CD4-positive, alpha-beta T cell (primary cell): Measurements from ENCODE around the gene HSPG2. TPM values are rescaled to one million over a fixed set of nuclear protein-coding genes. Genes with fewer than 3 reads are reported as not detected.

ENCODE experiments used
- ATAC-seq: fragments of 200-7000 bp; cut with Tn5 transposase; one replicate; pipeline ENCODE4 v1.10.0; 2022; ENCODE audit warnings: mild to moderate bottlenecking; ENCODE audit not compliant: poor library complexity
- CTCF ChIA-PET: fragments of 350-600 bp; sonication (Branson Sonifier 250); formaldehyde crosslinking; loops from one replicate; lab custom pipeline; 2021; ENCODE audit warnings: antibody characterized with exemption, inconsistent platforms; lab: Charles Lee
- POLR2A ChIA-PET: fragments of 350-600 bp; sonication (Branson Sonifier 250); formaldehyde crosslinking; loops from one replicate; lab custom pipeline; 2021; ENCODE audit warnings: antibody characterized with exemption, inconsistent platforms; lab: Charles Lee
- DNase-seq, 14 experiments: peaks; one replicate each; pipeline ENCODE4 v3.0.0-alpha.2; 2013 to 2020; ENCODE audit warnings: mixed read lengths in 2 of 14
- H3K27ac ChIP-seq, 2 donors: one replicate each; pipeline versions ENCODE4 v1.5.1 to v1.7.0; 2013; ENCODE audit warnings: low read length in 2 of 2, low read depth in 1 of 2, mild to moderate bottlenecking in 1 of 2
- H3K27me3 ChIP-seq, 2 experiments: 1 replicate in 1 of 2; 2 replicates in 1 of 2; pipeline versions ENCODE4 v1.6.1 to v1.7.0; 2013; ENCODE audit warnings: low read length in 2 of 2, control low read depth in 1 of 2, mild to moderate bottlenecking in 1 of 2, moderate library complexity in 1 of 2; ENCODE audit not compliant: insufficient read depth in 2 of 2, control insufficient read depth in 1 of 2
- H3K36me3 ChIP-seq: one replicate; pipeline ENCODE4 v1.6.1; 2013; ENCODE audit warnings: low read length, control low read depth; ENCODE audit not compliant: insufficient read depth
- H3K4me1 ChIP-seq: one replicate; pipeline ENCODE4 v1.6.1; 2013; ENCODE audit warnings: low read length, control low read depth; ENCODE audit not compliant: insufficient read depth
- H3K4me3 ChIP-seq: one replicate; pipeline ENCODE4 v1.5.1; 2013; ENCODE audit warnings: mild to moderate bottlenecking, low read length, moderate library complexity
- H3K9me3 ChIP-seq, 2 experiments: 1 replicate in 1 of 2; 2 replicates in 1 of 2; pipeline versions ENCODE4 v1.6.1 to v1.7.0; 2013; ENCODE audit warnings: low read length in 2 of 2, mild to moderate bottlenecking in 2 of 2, control low read depth in 1 of 2, moderate library complexity in 1 of 2; ENCODE audit not compliant: control insufficient read depth in 1 of 2, insufficient read depth in 1 of 2
- H3K27ac Mint-ChIP-seq: one replicate; pipeline ENCODE4 v1.8.0; 2020; ENCODE audit warnings: mixed read lengths
- H3K27me3 Mint-ChIP-seq: one replicate; pipeline ENCODE4 v1.8.0; 2021; ENCODE audit warnings: mixed read lengths
- H3K36me3 Mint-ChIP-seq: one replicate; pipeline ENCODE4 v1.8.0; 2021; ENCODE audit warnings: low read depth, mixed read lengths
- H3K4me1 Mint-ChIP-seq: one replicate; pipeline ENCODE4 v1.8.0; 2021; ENCODE audit warnings: low read depth, mixed read lengths
- H3K4me3 Mint-ChIP-seq: one replicate; pipeline ENCODE4 v1.8.0; 2020; ENCODE audit warnings: mild to moderate bottlenecking, mixed read lengths
- H3K9me3 Mint-ChIP-seq: one replicate; pipeline ENCODE4 v1.8.0; 2020; ENCODE audit warnings: mixed read lengths
- intact Hi-C, 2 experiments: fragments of 100-400 bp; cut with DNase I in 1 of 2; cut with micrococcal nuclease in 1 of 2; formaldehyde crosslinking; loops; one replicate each; pipeline versions ENCODE4 v1.15.1 to v1.9.0; 2023 to 2025; cut with DNase I, micrococcal nuclease
- total RNA-seq, 174 experiments: library from RNA in 2 of 174; stranded (reverse) in 2 of 174; gene quantifications; one replicate each; pipeline ENCODE4 v1.2.3 and lab custom pipeline; 2021 to 2026
- TF ChIP-seq, protein P1 (sequence below): fragments of 200-600 bp; IDR thresholded peaks from one replicate; pipeline ENCODE4 v1.8.0; 2022; ENCODE audit warnings: antibody characterized with exemption, mild to moderate bottlenecking

The HSPG2 gene
- total RNA-seq, 2 experiments from 2014 or later, result 10.8 to 11.0 TPM

- TF ChIP-seq, protein P1, sequence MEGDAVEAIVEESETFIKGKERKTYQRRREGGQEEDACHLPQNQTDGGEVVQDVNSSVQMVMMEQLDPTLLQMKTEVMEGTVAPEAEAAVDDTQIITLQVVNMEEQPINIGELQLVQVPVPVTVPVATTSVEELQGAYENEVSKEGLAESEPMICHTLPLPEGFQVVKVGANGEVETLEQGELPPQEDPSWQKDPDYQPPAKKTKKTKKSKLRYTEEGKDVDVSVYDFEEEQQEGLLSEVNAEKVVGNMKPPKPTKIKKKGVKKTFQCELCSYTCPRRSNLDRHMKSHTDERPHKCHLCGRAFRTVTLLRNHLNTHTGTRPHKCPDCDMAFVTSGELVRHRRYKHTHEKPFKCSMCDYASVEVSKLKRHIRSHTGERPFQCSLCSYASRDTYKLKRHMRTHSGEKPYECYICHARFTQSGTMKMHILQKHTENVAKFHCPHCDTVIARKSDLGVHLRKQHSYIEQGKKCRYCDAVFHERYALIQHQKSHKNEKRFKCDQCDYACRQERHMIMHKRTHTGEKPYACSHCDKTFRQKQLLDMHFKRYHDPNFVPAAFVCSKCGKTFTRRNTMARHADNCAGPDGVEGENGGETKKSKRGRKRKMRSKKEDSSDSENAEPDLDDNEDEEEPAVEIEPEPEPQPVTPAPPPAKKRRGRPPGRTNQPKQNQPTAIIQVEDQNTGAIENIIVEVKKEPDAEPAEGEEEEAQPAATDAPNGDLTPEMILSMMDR, result no peak
- H3K4me3 Mint-ChIP-seq, result no peak overlapping the region
- H3K27ac Mint-ChIP-seq, result no peak overlapping the region
- Histone ChIP-seq H3K4me1 (no peaks in the 10 kb centered on the region), H3K27me3 (no peaks in the 10 kb centered on the region), H3K9me3 (no peaks in the 10 kb centered on the region), H3K36me3 (no peaks in the 10 kb centered on the region), H3K27ac (no peak overlapping the region), H3K4me3 (no peak overlapping the region)
- intact Hi-C loops, result no loop called here
- no peaks in the 10 kb centered on the region for H3K4me1 Mint-ChIP-seq
- ATAC-seq (no peak), DNase-seq (no peak)
- ChIA-PET POLR2A (no interaction called here), CTCF (no interaction called here)
- no peaks in the 10 kb centered on the region for H3K27me3 Mint-ChIP-seq
- no peaks in the 10 kb centered on the region for H3K36me3 Mint-ChIP-seq
- H3K9me3 Mint-ChIP-seq, result no peaks in the 10 kb centered on the region
Measured at GRCh38 chr1:21843996-21844395, 93.1 kb downstream of the HSPG2 start.

- TF ChIP-seq, protein P1, result no peak
- Mint-ChIP-seq H3K4me1 (no peaks in the 10 kb centered on the region), H3K27me3 (no peaks in the 10 kb centered on the region), H3K36me3 (peaks cover 3% of the 10 kb centered on the region), H3K27ac (no peak overlapping the region), H3K9me3 (no peaks in the 10 kb centered on the region), H3K4me3 (no peak overlapping the region)
- POLR2A ChIA-PET, result no interaction called here
- intact Hi-C loops, result no loop called here
- no peak overlapping the region for H3K27ac ChIP-seq
- DNase-seq, result no peak
- H3K27me3 ChIP-seq, result no peaks in the 10 kb centered on the region
- no peaks in the 10 kb centered on the region for H3K36me3 ChIP-seq
- H3K4me1 ChIP-seq, result no peaks in the 10 kb centered on the region
- ATAC-seq, result no peak
- no peaks in the 10 kb centered on the region for H3K9me3 ChIP-seq
- CTCF ChIA-PET, result no interaction called here
- no peak overlapping the region for H3K4me3 ChIP-seq
Measured at GRCh38 chr1:21843208-21843607, 93.9 kb downstream of the HSPG2 start.

- H3K27me3 Mint-ChIP-seq, result no peaks in the 10 kb centered on the region
- intact Hi-C loops, result no loop called here
- Histone ChIP-seq H3K27me3 (no peaks in the 10 kb centered on the region), H3K4me1 (no peaks in the 10 kb centered on the region), H3K9me3 (no peaks in the 10 kb centered on the region), H3K36me3 (no peaks in the 10 kb centered on the region), H3K27ac (no peak overlapping the region), H3K4me3 (no peak overlapping the region)
- no peak overlapping the region for H3K4me3 Mint-ChIP-seq
- ChIA-PET POLR2A (no interaction called here), CTCF (no interaction called here)
- H3K9me3 Mint-ChIP-seq, result no peaks in the 10 kb centered on the region
- H3K4me1 Mint-ChIP-seq, result no peaks in the 10 kb centered on the region
- TF ChIP-seq, protein P1, result no peak
- DNase-seq (peak in 1 of 14 experiments; percentile 1), ATAC-seq (no peak)
- H3K36me3 Mint-ChIP-seq, result peaks cover 4% of the 10 kb centered on the region
- H3K27ac Mint-ChIP-seq, result no peak overlapping the region
Measured at GRCh38 chr1:21842606-21843162, 94.4 kb downstream of the HSPG2 start.
